Rectal smooth muscle tissue (tissue), 1 donor: ENCODE data around the gene DBNDD2.

ENCODE experiments used
- H3K27ac ChIP-seq: one replicate; pipeline ENCODE4 v1.7.0; 2013; ENCODE audit warnings: low read depth, low read length, inconsistent platforms
- H3K27me3 ChIP-seq: one replicate; pipeline ENCODE4 v1.7.0; 2013; ENCODE audit warnings: low read length; ENCODE audit not compliant: control insufficient read depth, insufficient read depth
- H3K36me3 ChIP-seq: one replicate; pipeline ENCODE4 v1.7.0; 2013; ENCODE audit warnings: low read length; ENCODE audit not compliant: control insufficient read depth, insufficient read depth
- H3K4me1 ChIP-seq: one replicate; pipeline ENCODE4 v1.7.0; 2013; ENCODE audit warnings: low read length; ENCODE audit not compliant: control insufficient read depth, insufficient read depth
- H3K4me3 ChIP-seq: one replicate; pipeline ENCODE4 v1.7.0; 2013; ENCODE audit warnings: low read length
- H3K9ac ChIP-seq: one replicate; pipeline ENCODE4 v1.7.0; 2013; ENCODE audit warnings: low read length

DBNDD2 gene

GRCh38 chr20:45448270-45448669 is 40.2 kb downstream of the DBNDD2 start:
- Histone ChIP-seq H3K36me3 (no peaks in the 10 kb centered on the region), H3K9ac (no peak overlapping the region), H3K4me3 (no peak overlapping the region), H3K27ac (peak overlapping the region; percentile 98), H3K27me3 (no peaks in the 10 kb centered on the region), H3K4me1 (peaks cover 27% of the 10 kb centered on the region)

- Histone ChIP-seq H3K36me3 (no peaks in the 10 kb centered on the region), H3K27me3 (no peaks in the 10 kb centered on the region), H3K27ac (peak overlapping the region; percentile 98), H3K4me3 (no peak overlapping the region), H3K9ac (no peak overlapping the region), H3K4me1 (peaks cover 27% of the 10 kb centered on the region)
These were observed 41.4 kb downstream of the DBNDD2 start for GRCh38 chr20:45449528-45449927.

GRCh38 chr20:45450097-45450818 is 42.2 kb downstream of the DBNDD2 start:
- Histone ChIP-seq H3K9ac (no peak overlapping the region), H3K4me3 (no peak overlapping the region), H3K36me3 (no peaks in the 10 kb centered on the region), H3K27me3 (no peaks in the 10 kb centered on the region), H3K4me1 (peaks cover 27% of the 10 kb centered on the region), H3K27ac (peak overlapping the region; percentile 98)

GRCh38 chr20:45452238-45452637 is 44.1 kb downstream of the DBNDD2 start:
- Histone ChIP-seq H3K4me1 (peaks cover 27% of the 10 kb centered on the region), H3K4me3 (no peak overlapping the region), H3K9ac (no peak overlapping the region), H3K36me3 (no peaks in the 10 kb centered on the region), H3K27me3 (no peaks in the 10 kb centered on the region), H3K27ac (no peak overlapping the region)

DNA sequence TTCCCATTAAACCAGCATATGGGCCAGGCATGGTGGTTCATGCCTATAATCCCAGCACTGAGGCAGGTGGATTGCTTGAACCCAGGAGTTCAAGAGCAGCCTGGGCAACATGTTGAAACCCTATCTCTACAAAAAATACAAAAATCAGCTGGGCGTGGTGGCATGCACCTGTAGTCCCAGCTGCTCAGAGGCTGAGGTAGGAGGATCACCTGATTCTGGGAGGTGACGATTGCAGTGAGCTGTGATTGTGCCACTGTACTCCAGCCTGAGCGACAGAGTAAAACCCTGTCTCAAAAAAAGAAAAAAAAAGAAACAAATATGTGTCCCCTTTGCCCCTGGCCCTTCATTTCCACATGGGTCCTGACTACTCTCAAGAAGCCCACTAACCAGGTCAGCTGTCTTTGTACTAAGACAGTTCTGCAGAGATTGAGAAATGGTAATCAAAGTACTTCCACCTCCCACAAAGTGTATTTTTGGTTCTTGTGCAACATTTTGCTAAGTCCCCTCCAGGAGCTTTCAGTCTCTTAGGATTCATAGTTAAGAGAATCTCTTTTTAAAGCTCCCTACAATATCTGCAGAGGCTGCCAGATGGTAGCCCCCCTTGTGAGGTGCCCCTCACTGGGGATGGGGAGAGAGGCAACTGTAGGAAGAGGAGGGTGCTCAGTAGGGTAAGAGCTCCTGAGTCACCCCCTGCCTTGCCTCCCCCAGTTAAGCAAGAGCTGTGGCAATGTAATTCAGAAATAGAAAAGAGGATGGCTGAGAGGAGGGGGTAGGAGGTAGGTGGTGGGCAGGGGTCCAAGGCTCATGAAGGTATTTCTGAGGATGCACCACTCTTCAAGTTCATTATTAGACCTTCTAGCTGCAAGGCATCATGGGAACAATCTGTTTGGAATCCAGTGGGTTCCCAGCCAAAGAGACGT is 44.9 kb downstream of the DBNDD2 start:
- H3K9ac ChIP-seq, result no peak overlapping the region
- no peak overlapping the region for H3K4me3 ChIP-seq
- peaks cover 19% of the 10 kb centered on the region for H3K4me1 ChIP-seq
- no peaks in the 10 kb centered on the region for H3K27me3 ChIP-seq
- H3K27ac ChIP-seq, result no peak overlapping the region
- no peaks in the 10 kb centered on the region for H3K36me3 ChIP-seq

- Histone ChIP-seq H3K4me3 (no peak overlapping the region), H3K27ac (no peak overlapping the region), H3K36me3 (no peaks in the 10 kb centered on the region), H3K9ac (no peak overlapping the region), H3K27me3 (no peaks in the 10 kb centered on the region), H3K4me1 (no peaks in the 10 kb centered on the region)
These were observed 48.5 kb downstream of the DBNDD2 start for GRCh38 chr20:45456632-45457031.

- Histone ChIP-seq H3K27ac (no peak overlapping the region), H3K9ac (no peak overlapping the region), H3K36me3 (no peaks in the 10 kb centered on the region), H3K4me3 (no peak overlapping the region), H3K27me3 (no peaks in the 10 kb centered on the region), H3K4me1 (no peaks in the 10 kb centered on the region)
These were observed 51.5 kb downstream of the DBNDD2 start for GRCh38 chr20:45459606-45460005.
